Mucosa of descending colon (tissue), 3 donors: ENCODE measurements around the gene TAS2R8. TPM values are rescaled to one million over a fixed set of nuclear protein-coding genes. Genes with fewer than 3 reads are reported as not detected.

Experiments
- ATAC-seq: fragments of 200-7000 bp; cut with Tn5 transposase; one replicate; pipeline ENCODE4 v1.9.1; 2020; ENCODE audit warnings: mild to moderate bottlenecking, moderate library complexity
- DNase-seq, 3 donors: peaks; one replicate each; pipeline ENCODE4 v3.0.0-alpha.2; 2020
- H3K36me3 ChIP-seq: fragments of 200-600 bp; one replicate; pipeline ENCODE4 v1.8.0; 2021; ENCODE audit warnings: low read depth, mild to moderate bottlenecking
- H3K4me1 ChIP-seq: fragments of 200-600 bp; one replicate; pipeline ENCODE4 v1.8.0; 2021; ENCODE audit warnings: low read depth, mild to moderate bottlenecking
- H3K4me3 ChIP-seq: fragments of 200-600 bp; one replicate; pipeline ENCODE4 v1.8.0; 2021; ENCODE audit warnings: mild to moderate bottlenecking
- H3K9me3 ChIP-seq: fragments of 200-600 bp; one replicate; pipeline ENCODE4 v1.8.0; 2021; ENCODE audit warnings: mild to moderate bottlenecking
- CTCF ChIP-seq: fragments of 200-600 bp; IDR thresholded peaks from one replicate; pipeline ENCODE4 v1.8.0; 2022; ENCODE audit warnings: antibody characterized with exemption, mild to moderate bottlenecking
- intact Hi-C, 2 donors: fragments of 100-400 bp; cut with DNase I in 1 of 2; cut with micrococcal nuclease in 1 of 2; formaldehyde crosslinking; loops; one replicate each; pipeline versions ENCODE4 v1.11.0 to v1.11.1; 2022; cut with DNase I, micrococcal nuclease
- total RNA-seq, 3 donors: library from RNA; stranded (reverse); fragmentation: NEBNext Ultra II Directional in 2 of 3; extraction: Animal tissue kit (Norgen Biotek cat#: 25700) in 2 of 3; gene quantifications; one replicate each; pipeline versions ENCODE4 v1.2.1 to v1.2.4, GENCODE V29; 2021 to 2023
- donor health status: DM: no; HTN: no; CAD: no; lungs with moderate emphysema.
- donor health status: DM: no; HTN: no; CAD: no.
- donor health status: DM: no; HTN: yes; CAD: no.

Gene TAS2R8
- total RNA-seq, 3 donors from 2014 or later, result not detected

DNA sequence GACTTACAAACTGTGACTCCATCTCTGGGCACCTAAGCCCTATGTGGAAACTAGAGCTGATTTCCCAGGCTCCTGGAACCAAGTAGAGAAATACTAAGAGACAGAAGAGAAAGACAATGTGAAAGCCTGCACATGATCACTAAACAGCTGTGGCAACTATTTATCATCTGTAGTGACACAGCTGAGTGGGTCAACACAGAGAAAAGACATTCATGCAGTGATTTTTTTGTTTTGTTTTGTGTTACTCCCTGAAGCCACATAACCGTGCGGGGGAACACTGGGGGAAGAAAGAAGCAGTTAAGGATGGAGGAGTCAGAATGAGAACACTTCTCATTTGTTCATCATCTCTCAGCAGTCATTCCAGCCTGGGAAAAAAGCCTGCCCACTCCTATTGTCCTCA lies 40.7 kb upstream of the TAS2R8 start:
- H3K4me3 ChIP-seq, result no peak overlapping the region
- ATAC-seq (no peak), DNase-seq (no peak)
- H3K9me3 ChIP-seq, result no peaks in the 10 kb centered on the region
- no peak for TF ChIP-seq CTCF
- no peaks in the 10 kb centered on the region for H3K36me3 ChIP-seq
- intact Hi-C loops, result no loop called here
- H3K4me1 ChIP-seq, result no peaks in the 10 kb centered on the region

DNA sequence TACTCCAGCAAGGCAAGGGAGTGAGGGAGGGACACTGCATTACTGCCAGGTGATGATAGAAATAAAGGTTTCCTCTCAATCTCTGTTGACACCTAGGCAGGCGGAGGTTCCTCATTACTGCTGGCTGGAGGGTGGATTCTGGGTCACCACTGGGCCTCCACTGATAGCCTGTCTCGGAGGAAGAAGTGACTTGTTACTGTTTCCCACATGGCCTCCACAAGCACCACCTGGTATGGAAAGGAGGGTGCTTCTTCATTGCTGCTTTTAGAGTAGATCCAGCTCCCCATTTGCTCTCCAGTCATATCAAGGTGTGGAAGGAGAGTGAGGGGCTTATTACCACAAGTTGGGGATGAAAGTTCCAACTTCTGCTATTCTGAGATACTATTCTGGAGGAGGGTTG lies 35.8 kb upstream of the TAS2R8 start:
- no peak for DNase-seq
- H3K4me3 ChIP-seq, result no peak overlapping the region
- no peak for ATAC-seq
- no peaks in the 10 kb centered on the region for H3K9me3 ChIP-seq
- no peaks in the 10 kb centered on the region for H3K4me1 ChIP-seq
- no peak for TF ChIP-seq CTCF
- no peaks in the 10 kb centered on the region for H3K36me3 ChIP-seq
- intact Hi-C loops, result no loop called here

DNA sequence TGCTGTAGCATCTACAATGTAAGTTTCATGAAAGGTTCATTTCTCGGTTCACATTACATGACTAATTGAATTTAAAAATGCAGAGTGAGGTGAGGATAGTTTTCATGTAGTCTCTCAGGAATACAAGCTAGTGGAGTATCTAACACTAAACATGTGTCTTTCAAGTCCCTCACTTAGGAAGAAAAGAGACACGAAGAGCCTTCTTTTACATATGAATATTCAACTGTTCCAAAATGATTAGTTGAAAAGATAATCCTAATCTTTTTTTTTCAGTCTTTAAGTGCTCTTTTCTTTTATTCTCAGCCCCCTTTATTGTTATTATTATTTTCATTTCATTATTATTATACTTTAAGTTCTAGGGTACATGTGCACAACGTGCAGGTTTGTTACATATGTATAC lies 31.4 kb upstream of the TAS2R8 start:
- no peak overlapping the region for H3K4me3 ChIP-seq
- no peaks in the 10 kb centered on the region for H3K4me1 ChIP-seq
- H3K9me3 ChIP-seq, result peaks cover 2% of the 10 kb centered on the region
- ATAC-seq (no peak), DNase-seq (no peak)
- intact Hi-C loops, result no loop called here
- H3K36me3 ChIP-seq, result no peaks in the 10 kb centered on the region
- TF ChIP-seq CTCF, result no peak

GRCh38 chr12:10829994-10830393 lies 22.9 kb upstream of the TAS2R8 start:
- no peak for ATAC-seq
- TF ChIP-seq CTCF, result no peak
- Histone ChIP-seq H3K9me3 (no peaks in the 10 kb centered on the region), H3K4me3 (no peak overlapping the region), H3K36me3 (no peaks in the 10 kb centered on the region), H3K4me1 (no peaks in the 10 kb centered on the region)
- DNase-seq, result no peak
- intact Hi-C loops, result no loop called here

DNA sequence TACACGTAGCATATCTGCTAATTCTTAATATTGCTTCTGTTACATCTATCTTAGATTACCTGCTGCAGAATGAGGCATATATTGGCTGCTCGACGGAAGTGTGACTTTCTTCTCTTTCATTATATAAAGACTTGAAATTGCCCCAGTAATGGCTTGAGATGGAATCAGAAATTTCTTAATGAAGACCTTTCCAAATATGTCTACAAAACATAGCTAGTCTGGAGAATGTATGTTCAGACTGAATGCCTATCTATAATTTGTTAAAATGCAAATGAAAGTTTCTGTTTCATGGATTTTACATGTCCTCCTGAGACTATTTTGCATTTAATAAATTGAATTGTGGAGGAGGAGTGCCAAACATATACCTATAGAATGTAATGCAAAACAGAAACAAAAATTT lies 19.2 kb upstream of the TAS2R8 start, which contains the start of gene TAS2R10:
TAS2R10 (minus strand) TSS at position 101 of the 400 bp plus-strand sequence; CDS start at position 12, 89 bp downstream.
- no peak for ATAC-seq
- Histone ChIP-seq H3K36me3 (no peaks in the 10 kb centered on the region), H3K9me3 (no peaks in the 10 kb centered on the region), H3K4me3 (no peak within 1 kb of the TSS), H3K4me1 (no peaks in the 10 kb centered on the region)
- no peak for TF ChIP-seq CTCF
- intact Hi-C loops, result no loop called here
- DNase-seq, result no peak

DNA sequence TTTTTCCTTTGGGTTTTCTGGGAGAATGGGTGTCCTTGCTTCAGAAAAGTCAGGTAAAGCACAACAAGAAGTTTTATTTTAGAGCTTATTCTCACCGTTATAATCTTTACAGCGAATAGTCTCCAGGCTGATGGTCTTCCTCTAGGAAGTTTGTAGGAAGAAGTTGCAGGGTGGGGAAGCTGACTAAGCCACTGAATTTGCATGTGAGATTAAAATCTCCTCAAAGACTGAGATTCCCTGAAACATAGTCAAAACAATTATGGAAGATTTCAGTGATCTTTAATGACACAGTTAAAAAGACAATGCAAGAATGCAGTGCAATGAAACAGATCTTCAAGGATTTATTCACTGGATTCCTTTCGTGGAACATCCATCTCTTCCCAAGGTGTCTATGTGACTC lies 17.9 kb upstream of the TAS2R8 start:
- ATAC-seq (no peak), DNase-seq (no peak)
- H3K9me3 ChIP-seq, result no peaks in the 10 kb centered on the region
- no peak for TF ChIP-seq CTCF
- intact Hi-C loops, result no loop called here
- no peak overlapping the region for H3K4me3 ChIP-seq
- no peaks in the 10 kb centered on the region for H3K4me1 ChIP-seq
- no peaks in the 10 kb centered on the region for H3K36me3 ChIP-seq
